Common myeloid progenitor, CD34-positive (primary cell): Measurements from ENCODE around the gene NPLOC4.

Experiments
- CTCF ChIA-PET: fragments of 350-600 bp; sonication (Branson Sonifier 250); formaldehyde crosslinking; loops from one replicate; lab custom pipeline; 2021; ENCODE audit warnings: antibody characterized with exemption; lab: Charles Lee
- POLR2A ChIA-PET: fragments of 350-600 bp; sonication (Branson Sonifier 250); formaldehyde crosslinking; loops from one replicate; lab custom pipeline; 2021; ENCODE audit warnings: antibody characterized with exemption; lab: Charles Lee
- DNase-seq, 3 donors: peaks; one replicate each; pipeline versions ENCODE4 v3.0.0 to v3.0.0-alpha.2; 2013
- H3K27ac ChIP-seq, 2 experiments: 1 replicate in 1 of 2; 2 replicates in 1 of 2; pipeline ENCODE4 v1.7.0; 2013; ENCODE audit warnings: inconsistent platforms in 2 of 2, low read length in 2 of 2, mild to moderate bottlenecking in 2 of 2, low read depth in 1 of 2, moderate library complexity in 1 of 2; ENCODE audit not compliant: severe bottlenecking in 2 of 2, insufficient read depth in 1 of 2, poor library complexity in 1 of 2
- H3K27me3 ChIP-seq, 5 experiments: replicated peaks in 2 of 5; 1 replicate in 3 of 5; 2 replicates in 2 of 5; pipeline versions ENCODE4 v1.6.1 to v1.7.0; 2013; ENCODE audit warnings: low read length in 4 of 5, mild to moderate bottlenecking in 2 of 5, moderate library complexity in 2 of 5, inconsistent platforms in 1 of 5; ENCODE audit not compliant: insufficient read depth in 5 of 5, control insufficient read depth in 4 of 5
- H3K36me3 ChIP-seq, 4 experiments: 1 replicate in 2 of 4; 2 replicates in 2 of 4; pipeline versions ENCODE4 v1.6.1 to v1.7.0; 2013; ENCODE audit warnings: low read length in 3 of 4, control low read depth in 1 of 4, mild to moderate bottlenecking in 1 of 4; ENCODE audit not compliant: control insufficient read depth in 4 of 4, insufficient read depth in 4 of 4
- H3K4me1 ChIP-seq, 4 experiments: 1 replicate in 3 of 4; 2 replicates in 1 of 4; pipeline versions ENCODE4 v1.6.1 to v1.7.1; 2013; ENCODE audit warnings: low read length in 3 of 4, mild to moderate bottlenecking in 3 of 4, control low read depth in 1 of 4, inconsistent platforms in 1 of 4, moderate library complexity in 1 of 4; ENCODE audit not compliant: control insufficient read depth in 4 of 4, insufficient read depth in 4 of 4; ENCODE audit errors: control extremely low read depth in 1 of 4
- H3K4me3 ChIP-seq, 7 experiments: 1 replicate in 4 of 7; 2 replicates in 3 of 7; pipeline versions ENCODE4 v1.5.1 to v1.7.0; 2013; ENCODE audit warnings: mild to moderate bottlenecking in 7 of 7, low read length in 6 of 7, moderate library complexity in 6 of 7, inconsistent platforms in 2 of 7, low read depth in 2 of 7, control low read depth in 1 of 7; ENCODE audit not compliant: insufficient read depth in 4 of 7, control insufficient read depth in 1 of 7; ENCODE audit errors: extremely low read depth in 1 of 7
- H3K9me3 ChIP-seq, 5 experiments: 1 replicate in 4 of 5; 2 replicates in 1 of 5; pipeline versions ENCODE4 v1.6.1 to v1.7.1; 2013; ENCODE audit warnings: low read length in 4 of 5, mild to moderate bottlenecking in 2 of 5, inconsistent platforms in 1 of 5, low read depth in 1 of 5, moderate library complexity in 1 of 5; ENCODE audit not compliant: control insufficient read depth in 4 of 5, insufficient read depth in 2 of 5; ENCODE audit errors: control extremely low read depth in 1 of 5
- WGBS: methylation state at CpG from one replicate; pipeline ENCODE4 v1.1.5; 2013; ENCODE audit not compliant: insufficient coverage; 5-methylcytosine and 5-hydroxymethylcytosine counted together

Gene NPLOC4

DNA sequence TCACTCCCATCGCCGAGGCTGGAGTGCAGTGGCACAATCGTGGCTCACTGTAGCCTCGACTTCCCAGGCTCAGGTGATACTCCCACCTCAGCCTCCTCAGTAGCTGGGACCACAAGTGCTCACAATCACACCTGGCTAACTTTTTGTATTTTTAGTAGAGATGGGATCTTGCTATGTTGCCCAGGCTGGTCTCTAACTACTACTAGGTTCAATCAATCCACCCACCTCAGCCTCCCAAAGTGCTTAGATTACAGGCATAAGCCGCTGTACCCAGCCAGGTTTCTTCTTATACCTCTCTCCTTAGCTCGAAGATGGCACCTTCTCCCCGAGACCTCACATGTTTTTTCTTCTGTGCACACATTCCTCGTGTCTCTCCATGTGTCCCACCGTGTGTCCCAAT, 3.1 kb upstream of the NPLOC4 start:
- Histone ChIP-seq H3K4me3 (no peak overlapping the region), H3K4me1 (peaks cover 3 to 17% (median 13%) of the 10 kb centered on the region in 4 experiments), H3K27me3 (no peaks in the 10 kb centered on the region), H3K9me3 (no peaks in the 10 kb centered on the region), H3K36me3 (no peaks in the 10 kb centered on the region), H3K27ac (no peak overlapping the region)
- ChIA-PET CTCF (interaction anchor here (0.6 kb wide), 1 partner anchor 46 kb away, joined by 3 read pairs; no protein-coding TSS in a partner anchor), POLR2A (interaction anchor here (0.6 kb wide), 1 partner anchor 631 kb away, joined by 4 read pairs; no protein-coding TSS in a partner anchor)
- no peak for DNase-seq
- 94% methylated on average over 8 of the region's 9 CpGs for WGBS

DNA sequence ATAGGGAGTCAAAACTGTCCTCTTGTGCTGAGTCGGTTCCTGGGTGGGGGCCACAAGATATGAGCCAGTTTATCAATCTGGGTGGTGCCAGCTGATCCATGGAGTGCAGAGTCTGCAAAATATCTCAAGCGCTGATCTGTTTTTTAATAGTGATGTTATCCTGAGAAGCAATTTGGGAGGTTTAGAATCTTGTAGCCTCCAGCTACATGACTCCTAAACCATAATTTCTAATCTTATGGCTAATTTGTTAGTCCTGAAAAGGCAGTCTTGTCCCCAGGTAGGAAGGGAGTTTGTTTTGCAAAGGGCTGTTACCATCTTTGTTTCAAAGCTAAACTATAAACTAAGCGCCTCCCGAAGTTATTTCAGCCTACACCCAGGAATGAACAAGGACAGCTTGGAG, 1.8 kb upstream of the NPLOC4 start:
- H3K36me3 ChIP-seq, result no peaks in the 10 kb centered on the region
- CTCF ChIA-PET, result no interaction called here
- H3K9me3 ChIP-seq, result no peaks in the 10 kb centered on the region
- H3K27me3 ChIP-seq, result no peaks in the 10 kb centered on the region
- POLR2A ChIA-PET, result no interaction called here
- H3K4me1 ChIP-seq, result peaks cover 3 to 17% (median 13%) of the 10 kb centered on the region in 4 experiments
- WGBS, result 100% methylated on average over 1 of the region's 4 CpGs
- H3K27ac ChIP-seq, result no peak overlapping the region
- no peak overlapping the region for H3K4me3 ChIP-seq
- no peak for DNase-seq

DNA sequence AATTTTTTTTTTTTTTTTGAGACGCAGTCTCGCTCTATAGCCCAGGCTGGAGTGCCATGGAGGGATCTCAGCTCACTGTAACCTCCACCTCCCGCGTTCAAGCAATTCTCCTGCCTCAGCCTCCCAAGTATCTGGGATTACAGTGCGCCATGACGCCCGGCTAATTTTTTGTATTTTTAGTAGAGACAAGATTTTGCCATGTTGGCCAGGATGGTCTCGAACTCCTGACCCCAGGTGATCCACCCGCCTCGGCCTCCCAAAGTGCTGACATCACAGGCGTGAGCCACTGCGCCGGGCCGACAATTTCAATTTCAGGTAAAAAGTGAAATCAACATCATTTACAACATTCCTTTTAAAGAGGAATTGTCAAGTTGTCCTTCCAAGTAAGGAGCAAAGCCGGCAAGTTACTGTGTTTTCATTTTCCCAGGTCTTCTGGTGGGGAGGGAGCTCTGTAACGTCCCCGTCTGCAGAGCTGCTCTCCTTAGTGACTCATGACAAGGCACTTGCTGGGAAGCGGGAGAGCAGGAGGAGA, 873 bp downstream of the NPLOC4 start:
- DNase-seq, result no peak
- WGBS, result 47% methylated on average over 13 of the region's 18 CpGs
- Histone ChIP-seq H3K36me3 (peaks cover 0 to 6% (median 4%) of the 10 kb centered on the region in 4 experiments), H3K27ac (peak overlapping the region; percentile 90 to 96), H3K4me3 (peak overlapping the region; percentile 82 to 98 (median 91)), H3K27me3 (no peaks in the 10 kb centered on the region), H3K4me1 (peaks cover 3 to 17% (median 13%) of the 10 kb centered on the region in 4 experiments), H3K9me3 (no peaks in the 10 kb centered on the region)
- ChIA-PET CTCF (interaction anchor here (1.3 to 1.5 kb wide), 2 partner anchors 17 to 21 kb away, joined by 3 read pairs; no protein-coding TSS in a partner anchor), POLR2A (interaction anchor here (0.6 to 1.4 kb wide), 3 partner anchors 30 to 365 kb away, joined by 3 to 4 read pairs (median 3); partner anchors contain the start of genes ARL16, HGS and OXLD1)

DNA sequence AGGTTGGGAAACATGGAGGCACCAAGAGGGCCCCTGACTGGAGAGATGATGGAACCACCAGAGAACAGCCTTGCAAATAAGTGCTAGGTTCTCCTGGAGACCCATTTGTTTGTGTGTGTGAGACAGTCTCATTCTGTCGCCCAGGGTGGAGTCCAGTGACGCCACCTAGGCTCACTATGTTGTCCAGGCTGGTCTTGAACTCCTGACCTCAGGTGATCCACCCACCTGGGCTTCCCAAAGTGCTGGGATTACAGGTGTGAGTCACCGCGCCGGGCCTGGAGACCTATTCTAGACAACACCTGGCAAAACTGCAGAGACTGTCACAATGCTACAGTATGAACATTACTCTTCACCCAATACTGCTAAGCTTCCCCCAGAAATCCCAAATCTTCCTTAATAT, 1.5 kb downstream of the NPLOC4 start:
- POLR2A ChIA-PET, result interaction anchor here (0.6 kb wide), 1 partner anchor 364 kb away, joined by 3 read pairs; no protein-coding TSS in a partner anchor
- Histone ChIP-seq H3K4me3 (peak overlapping the region in 3 of 7 experiments; percentile 96 to 98 (median 96)), H3K36me3 (peaks cover 0 to 6% (median 5%) of the 10 kb centered on the region in 4 experiments), H3K4me1 (peaks cover 3 to 17% (median 13%) of the 10 kb centered on the region in 4 experiments), H3K9me3 (no peaks in the 10 kb centered on the region), H3K27me3 (no peaks in the 10 kb centered on the region), H3K27ac (peak overlapping the region in 1 of 2 experiments; percentile 96)
- CTCF ChIA-PET, result interaction anchor here (1.3 to 1.5 kb wide), 2 partner anchors 16 to 20 kb away, joined by 3 read pairs; no protein-coding TSS in a partner anchor
- WGBS, result 100% methylated on average over 1 of the region's 5 CpGs
- no peak for DNase-seq

DNA sequence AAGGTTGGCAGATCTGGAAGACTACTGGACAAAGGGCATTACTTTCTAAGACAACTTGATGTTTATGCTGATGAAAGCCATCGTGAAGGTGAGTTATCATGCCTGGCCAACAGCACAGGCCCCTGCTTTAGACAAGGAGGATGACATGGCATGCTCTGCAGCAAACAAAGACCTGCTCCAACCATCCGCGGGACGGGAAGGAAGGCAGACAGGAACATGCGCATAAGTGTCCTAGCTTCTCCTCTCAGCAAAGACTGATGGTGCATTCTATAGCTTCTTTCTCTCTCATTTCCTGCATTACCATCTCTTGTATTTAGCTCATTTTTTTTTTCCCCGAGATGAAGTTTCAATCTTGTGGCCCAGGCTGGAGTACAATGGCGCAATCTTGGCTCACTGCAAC, 5.4 kb downstream of the NPLOC4 start:
- Histone ChIP-seq H3K27me3 (no peaks in the 10 kb centered on the region), H3K4me3 (no peak overlapping the region), H3K4me1 (peaks cover 3 to 13% (median 11%) of the 10 kb centered on the region in 4 experiments), H3K9me3 (no peaks in the 10 kb centered on the region), H3K36me3 (peaks cover 3 to 35% (median 15%) of the 10 kb centered on the region in 4 experiments), H3K27ac (no peak overlapping the region)
- CTCF ChIA-PET, result interaction anchor here (0.7 kb wide), 1 partner anchor 30 kb away, joined by 3 read pairs; no protein-coding TSS in a partner anchor
- WGBS, result 94% methylated on average over 6 of the region's 7 CpGs
- no peak for DNase-seq
- POLR2A ChIA-PET, result no interaction called here

DNA sequence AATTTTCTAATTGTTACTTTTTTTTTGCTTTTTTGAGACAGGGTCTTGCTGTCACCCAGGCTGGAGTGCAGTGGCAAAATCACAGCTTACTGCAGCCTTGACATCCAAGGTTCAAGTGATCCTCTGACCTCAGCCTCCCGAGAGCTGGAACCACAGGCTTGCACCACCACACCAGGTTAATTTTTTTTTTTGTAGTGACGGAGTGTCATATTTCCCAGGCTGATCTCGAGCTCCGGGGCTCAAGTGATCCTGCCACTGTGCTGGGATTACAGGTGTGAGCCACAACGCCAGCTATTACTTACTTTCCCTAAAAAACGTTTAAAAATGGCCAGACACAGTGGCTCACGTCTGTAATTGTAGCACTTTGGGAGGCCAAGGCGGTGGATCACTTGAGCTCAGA, 6.6 kb downstream of the NPLOC4 start:
- no peak overlapping the region for H3K27ac ChIP-seq
- no peak for DNase-seq
- ChIA-PET POLR2A (no interaction called here), CTCF (no interaction called here)
- H3K4me3 ChIP-seq, result no peak overlapping the region
- H3K36me3 ChIP-seq, result peaks cover 9 to 46% (median 21%) of the 10 kb centered on the region in 4 experiments
- H3K27me3 ChIP-seq, result no peaks in the 10 kb centered on the region
- H3K9me3 ChIP-seq, result no peaks in the 10 kb centered on the region
- H3K4me1 ChIP-seq, result peaks cover 0 to 3% (median under 1%) of the 10 kb centered on the region in 4 experiments
- 99% methylated on average over 7 of the region's 8 CpGs for WGBS

DNA sequence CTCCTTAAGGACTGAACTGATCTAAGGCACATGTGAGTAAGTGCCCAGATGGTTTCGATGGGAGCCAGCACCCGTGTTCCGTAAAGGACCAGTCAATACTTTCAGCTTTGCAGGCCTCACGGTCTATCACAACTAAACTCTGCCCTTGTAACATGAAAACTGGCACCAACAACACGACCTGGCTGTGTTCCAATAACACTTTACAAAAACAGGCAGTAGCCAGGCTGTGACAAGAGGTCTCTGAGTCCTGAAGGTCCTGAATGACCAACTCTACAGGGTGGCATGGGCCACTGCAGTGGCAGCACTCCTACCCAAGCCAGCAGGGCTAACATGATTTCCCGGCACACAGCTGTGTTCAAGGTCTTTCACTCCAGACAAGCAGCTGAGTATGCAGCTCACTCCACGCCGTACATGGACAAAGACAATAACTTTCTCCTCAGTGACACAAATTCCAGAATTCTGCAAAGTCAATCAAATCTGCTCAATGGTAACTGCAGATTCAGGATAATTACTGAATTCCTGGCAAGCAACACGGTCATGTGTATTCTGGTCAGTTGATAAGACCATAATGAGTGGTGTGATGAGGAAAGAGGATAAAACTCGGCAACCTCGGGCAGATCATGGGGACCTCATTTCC, 15.3 kb downstream of the NPLOC4 start:
- Histone ChIP-seq H3K36me3 (peaks cover 24 to 74% (median 50%) of the 10 kb centered on the region in 4 experiments), H3K9me3 (peaks cover 0 to 2% (median 0%) of the 10 kb centered on the region in 5 experiments), H3K4me1 (no peaks in the 10 kb centered on the region), H3K4me3 (no peak overlapping the region), H3K27ac (no peak overlapping the region), H3K27me3 (no peaks in the 10 kb centered on the region)
- ChIA-PET POLR2A (no interaction called here), CTCF (no interaction called here)
- no peak for DNase-seq
- 89% methylated on average over 9 of the region's 11 CpGs for WGBS
